Ovary (tissue), 3 donors: Measurements from ENCODE around the gene PEA15.

Experiments used
- CTCF ChIP-seq, 3 donors: fragments of 450-650 bp in 2 of 3; fragments of 200-600 bp in 1 of 3; IDR thresholded peaks; one replicate each; pipeline versions ENCODE4 v1.5.1 to v1.8.0; 2016 to 2022; ENCODE audit warnings: antibody characterized with exemption in 3 of 3, mild to moderate bottlenecking in 1 of 3
- EP300 ChIP-seq: sonication (generic); formaldehyde crosslinking; IDR thresholded peaks from one replicate; pipeline ENCODE4 v1.6.1; 2017; ENCODE audit warnings: antibody characterized with exemption
- POLR2A ChIP-seq: fragments of 450-650 bp; IDR thresholded peaks from one replicate; pipeline ENCODE4 v1.6.1; 2017; ENCODE audit warnings: antibody characterized with exemption, mild to moderate bottlenecking, moderate library complexity
- donor health status: DM: no; HTN: no; CAD: no.

GRCh38 chr1:160227034-160227433 is 21.9 kb downstream of the PEA15 start:
- no peak for TF ChIP-seq CTCF (IDR thresholded peaks at IDR 0.05)
- no peak for TF ChIP-seq POLR2A
- no peak for TF ChIP-seq EP300
